GM12873 (cell line): Measurements from ENCODE around the gene CENPX.
A peak's percentile ranks its signal among the peaks of the same experiment; 100 is the strongest.

Experiments used
- CTCF ChIP-seq: IDR thresholded peaks from 2 replicates; pipeline ENCODE4 v1.5.1; 2012; ENCODE audit warnings: low read depth, mild to moderate bottlenecking, moderate library complexity, low read length, control low read depth; ENCODE audit not compliant: insufficient read depth; ENCODE audit errors: missing control alignments

The CENPX gene

GRCh38 chr17:82043507-82043906 is 20.8 kb upstream of the CENPX start:
- no peak for TF ChIP-seq CTCF

- TF ChIP-seq CTCF = no peak
These were observed 20.0 kb upstream of the CENPX start for GRCh38 chr17:82042649-82043048.

GRCh38 chr17:82041144-82041814 is 18.6 kb upstream of the CENPX start:
- no peak for TF ChIP-seq CTCF

- no peak for TF ChIP-seq CTCF
These were observed 17.1 kb upstream of the CENPX start for GRCh38 chr17:82039695-82040299.

DNA sequence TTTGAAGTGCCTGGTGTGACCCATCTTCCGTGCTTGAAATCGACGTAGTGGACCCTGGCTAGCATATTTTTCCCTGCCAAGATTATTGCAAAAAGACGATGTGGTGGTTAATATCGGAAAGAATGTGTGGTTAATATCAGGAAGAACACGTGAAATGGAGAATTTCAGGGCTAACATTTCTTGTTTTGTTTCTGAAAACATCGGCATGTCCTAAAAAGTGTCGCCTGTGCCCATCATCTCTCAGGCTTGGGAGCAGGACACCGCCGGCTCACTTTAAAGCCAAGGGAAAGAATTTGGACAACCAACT is 15.2 kb upstream of the CENPX start:
- no peak for TF ChIP-seq CTCF

GRCh38 chr17:82037092-82037888 is 14.6 kb upstream of the CENPX start, which contains the start of gene DCXR:
Gene DCXR, minus strand, starts transcription at chr17:82037697. Its CDS starts 15 bp downstream, at chr17:82037682.
- TF ChIP-seq CTCF = peak; percentile 84

GRCh38 chr17:82036634-82037091 is 14.0 kb upstream of the CENPX start:
- TF ChIP-seq CTCF = no peak
